Endothelial cell of umbilical vein (primary cell): ENCODE measurements around the gene LMCD1. TPM values are rescaled to one million over a fixed set of nuclear protein-coding genes. Genes with fewer than 3 reads are reported as not detected.

Source experiments
- BruUV-seq: library from RNA; stranded (reverse); fragments of 400-500 nt; replicated peaks from 2 replicates; lab custom pipeline; 2021; lab: Mats Ljungman, UMichigan
- CTCF ChIA-PET: fragments of 300-600, 350-600 bp; sonication (Branson Sonifier 250); formaldehyde crosslinking; loops from one replicate; lab custom pipeline; 2021; ENCODE audit warnings: antibody characterized with exemption, inconsistent platforms; lab: Charles Lee
- POLR2A ChIA-PET: fragments of 300-600, 350-600 bp; sonication (Branson Sonifier 250); formaldehyde crosslinking; loops from one replicate; lab custom pipeline; 2021; ENCODE audit warnings: antibody characterized with exemption, inconsistent platforms; lab: Charles Lee
- DNase-seq: peaks from one replicate; pipeline ENCODE4 v3.0.0-alpha.2; 2011; ENCODE audit warnings: low read depth, low spot score
- FAIRE-seq: peaks from 2 replicates; lab custom pipeline; 2011; peaks lifted over from hg19 to GRCh38; lab: Jason Lieb, UNC
- H2AFZ ChIP-seq: 2 replicates; pipeline ENCODE4 v1.6.0; 2012; ENCODE audit warnings: low read depth, low read length, control low read depth, inconsistent platforms
- H3K27ac ChIP-seq: 2 replicates; pipeline ENCODE4 v1.5.1; 2011; ENCODE audit warnings: low read depth, mild to moderate bottlenecking, control low read depth, low read length, moderate library complexity; ENCODE audit not compliant: insufficient read depth
- H3K27me3 ChIP-seq, 2 experiments: 2 replicates each; pipeline versions ENCODE4 v1.6.0 to v1.6.1; 2011; ENCODE audit warnings: low read length in 2 of 2, mixed read lengths in 1 of 2; ENCODE audit not compliant: control insufficient read depth in 2 of 2, insufficient read depth in 2 of 2
- H3K36me3 ChIP-seq, 2 experiments: 2 replicates in 1 of 2; 3 replicates in 1 of 2; pipeline ENCODE4 v1.5.1; 2011; ENCODE audit warnings: low read length in 2 of 2, mild to moderate bottlenecking in 1 of 2, moderate library complexity in 1 of 2; ENCODE audit not compliant: control insufficient read depth in 2 of 2, insufficient read depth in 2 of 2; ENCODE audit errors: extremely low read depth in 1 of 2
- H3K4me1 ChIP-seq: 3 replicates; pipeline ENCODE4 v1.5.1; 2011; ENCODE audit warnings: mild to moderate bottlenecking, low read length; ENCODE audit not compliant: control insufficient read depth, insufficient read depth; ENCODE audit errors: extremely low read depth
- H3K4me2 ChIP-seq: 2 replicates; pipeline ENCODE4 v1.6.1; 2011; ENCODE audit warnings: low read length, control low read depth, mixed read lengths; ENCODE audit not compliant: insufficient read depth
- H3K4me3 ChIP-seq, 3 experiments: fragments of 200-600 bp in 1 of 3; sonication (generic), shearing (Covaris generic) in 1 of 3; replicated peaks in 1 of 3; 2 replicates each; pipeline ENCODE4 v1.5.1; 2011 to 2016; ENCODE audit warnings: control low read depth in 3 of 3, low read length in 3 of 3, mild to moderate bottlenecking in 2 of 3, inconsistent platforms in 1 of 3, low read depth in 1 of 3, moderate library complexity in 1 of 3; ENCODE audit not compliant: insufficient read depth in 1 of 3
- H3K79me2 ChIP-seq: 2 replicates; pipeline ENCODE4 v1.6.0; 2012; ENCODE audit warnings: low read length, inconsistent platforms; ENCODE audit not compliant: control insufficient read depth, insufficient read depth
- H3K9ac ChIP-seq: replicated peaks from 2 replicates; pipeline ENCODE3; 2011; ENCODE audit warnings: low read length, control low read depth; ENCODE audit not compliant: insufficient read depth; ENCODE audit errors: extremely low read depth
- H3K9me1 ChIP-seq: replicated peaks from 3 replicates; pipeline ENCODE4 v1.6.0; 2011; ENCODE audit warnings: mild to moderate bottlenecking, low read length; ENCODE audit not compliant: control insufficient read depth, insufficient read depth; ENCODE audit errors: extremely low read depth
- H3K9me3 ChIP-seq: replicated peaks from 2 replicates; pipeline ENCODE4 v1.5.1; 2012; ENCODE audit warnings: low read length, inconsistent platforms; ENCODE audit not compliant: control insufficient read depth, insufficient read depth
- H4K20me1 ChIP-seq: replicated peaks from 2 replicates; pipeline ENCODE3; 2011; ENCODE audit warnings: mild to moderate bottlenecking, low read length; ENCODE audit not compliant: control insufficient read depth, insufficient read depth; ENCODE audit errors: extremely low read depth
- EZH2 ChIP-seq: IDR thresholded peaks from 2 replicates; pipeline ENCODE4 v1.6.1; 2012; ENCODE audit warnings: borderline replicate concordance, low read depth, mild to moderate bottlenecking, moderate library complexity, low read length, inconsistent platforms; ENCODE audit not compliant: severe bottlenecking
- FOS ChIP-seq: IDR thresholded peaks from 2 replicates; pipeline ENCODE4 v1.6.1; 2011; ENCODE audit warnings: mild to moderate bottlenecking, low read length, moderate library complexity, borderline replicate concordance; ENCODE audit not compliant: insufficient read depth
- GATA2 ChIP-seq: IDR thresholded peaks from 2 replicates; pipeline ENCODE4 v1.7.0; 2011; ENCODE audit warnings: low read depth, mild to moderate bottlenecking, moderate library complexity, mixed read lengths, low read length; ENCODE audit not compliant: insufficient read length, insufficient read depth
- JUN ChIP-seq: IDR thresholded peaks from 2 replicates; pipeline ENCODE4 v1.6.1; 2011; ENCODE audit warnings: borderline replicate concordance, low read depth; ENCODE audit not compliant: insufficient read length, insufficient read depth
- MYC ChIP-seq: IDR thresholded peaks from one replicate; pipeline ENCODE4 v1.6.1; 2011; ENCODE audit warnings: mild to moderate bottlenecking, low read depth, low read length
- POLR2A ChIP-seq: IDR thresholded peaks from 2 replicates; pipeline ENCODE4 v1.6.1; 2012; ENCODE audit warnings: low read depth, mild to moderate bottlenecking, control low read depth, low read length
- POLR2AphosphoS5 ChIP-seq: IDR thresholded peaks from 2 replicates; pipeline ENCODE4 v1.6.1; 2012; ENCODE audit warnings: low read depth, mild to moderate bottlenecking, control low read depth, low read length, moderate library complexity; ENCODE audit not compliant: insufficient read depth
- dilution Hi-C: fragments of 300-500 bp; cut with MboI; formaldehyde crosslinking; loops from one replicate; pipeline ENCODE4 v1.15.0; 2019; ENCODE audit warnings: low sequenced_read_pairs; ENCODE audit not compliant: extremely low pct_ligation_motif_present
- intact Hi-C: fragments of 100-400 bp; cut with micrococcal nuclease; formaldehyde crosslinking; loops from one replicate; pipeline ENCODE4 v1.10.0; 2022
- polyA plus RNA-seq, 4 experiments: library from polyadenylated mRNA; depleted of rRNA in 3 of 4; stranded (reverse) in 3 of 4; unstranded in 1 of 4; fragments of >200 nt; gene quantifications; 2 replicates each; pipeline versions ENCODE4 v1.2.1 to v1.2.3, GENCODE V29; 2011 to 2012; ENCODE audit warnings: missing spikeins in 1 of 4
- total RNA-seq: library from RNA; stranded (reverse); gene quantifications from 2 replicates; pipeline ENCODE4 v1.2.3, GENCODE V29; 2021
- TF ChIP-seq, protein P1 (sequence below): IDR thresholded peaks from 2 replicates; pipeline ENCODE4 v1.6.1; 2011; ENCODE audit not compliant: insufficient read depth, insufficient read length
- TF ChIP-seq, protein P2 (sequence below), 2 donors: IDR thresholded peaks; 1 replicate in 1 of 2; 2 replicates in 1 of 2; pipeline ENCODE4 v1.5.1; 2011; ENCODE audit warnings: low read length in 2 of 2, mild to moderate bottlenecking in 2 of 2, moderate library complexity in 2 of 2, control low read depth in 1 of 2, inconsistent platforms in 1 of 2, low read depth in 1 of 2; ENCODE audit not compliant: insufficient read depth in 1 of 2; ENCODE audit errors: extremely low read depth in 1 of 2

The LMCD1 gene
- total and polyA plus RNA-seq, 2 donors (not counting 3 experiments of a cell fraction or from before 2014, with no cell fraction given) = 7.6 to 14.5 TPM

DNA sequence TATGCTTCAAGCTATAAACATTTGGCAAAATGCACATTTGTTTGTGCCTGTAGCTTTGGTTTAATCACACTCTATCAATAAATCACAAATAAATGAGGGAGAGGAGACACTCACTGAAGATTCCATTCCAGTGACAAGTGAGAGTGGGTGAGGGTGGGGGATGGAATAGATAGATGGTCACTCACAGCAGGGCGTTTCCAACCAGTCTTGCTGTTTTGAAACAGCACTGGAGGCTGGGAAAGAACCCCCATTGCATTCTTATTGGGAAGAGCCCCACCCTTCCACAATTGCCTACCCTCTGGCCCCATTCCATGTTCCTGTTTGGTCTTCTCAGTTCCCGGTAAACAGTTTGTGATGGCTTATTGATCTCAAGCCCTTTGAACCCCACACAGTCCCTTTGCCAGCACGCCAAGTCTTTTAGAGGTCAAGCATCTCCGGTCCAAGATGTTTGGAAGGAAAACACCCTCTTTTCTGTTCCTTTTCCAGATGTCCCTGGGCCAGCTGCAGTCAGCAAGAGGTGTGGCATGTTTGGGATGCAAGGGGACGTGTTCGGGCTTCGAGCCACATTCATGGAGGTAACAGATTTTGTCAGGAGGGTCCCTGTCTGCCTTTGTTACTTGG is 30.7 kb downstream of the LMCD1 start:
- intact Hi-C loops = no loop called here
- Histone ChIP-seq H3K4me1 (peaks cover 16% of the 10 kb centered on the region), H3K4me2 (no peak overlapping the region), H3K9me3 (no peaks in the 10 kb centered on the region), H3K27ac (no peak overlapping the region), H3K27me3 (no peaks in the 10 kb centered on the region), H3K4me3 (no peak overlapping the region), H3K79me2 (no peaks in the 10 kb centered on the region), H3K36me3 (peaks cover 0 to 1% of the 10 kb centered on the region in 2 experiments), H2AFZ (no peak overlapping the region), H4K20me1 (no peaks in the 10 kb centered on the region), H3K9ac (no peak overlapping the region), H3K9me1 (no peaks in the 10 kb centered on the region)
- ChIA-PET POLR2A (no interaction called here), CTCF (interaction anchor here (1.7 kb wide), 1 partner anchor 90 kb away, joined by 5 read pairs; no protein-coding TSS in a partner anchor)
- FAIRE-seq (no peak), DNase-seq (no peak)
- no peak for TF ChIP-seq MYC
- no peak for TF ChIP-seq GATA2
- TF ChIP-seq EZH2 = no peak
- no peak for TF ChIP-seq POLR2AphosphoS5
- no peak for TF ChIP-seq FOS
- TF ChIP-seq JUN = no peak
- TF ChIP-seq, protein P1, sequence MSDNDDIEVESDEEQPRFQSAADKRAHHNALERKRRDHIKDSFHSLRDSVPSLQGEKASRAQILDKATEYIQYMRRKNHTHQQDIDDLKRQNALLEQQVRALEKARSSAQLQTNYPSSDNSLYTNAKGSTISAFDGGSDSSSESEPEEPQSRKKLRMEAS = no peak
- TF ChIP-seq POLR2A = no peak
- TF ChIP-seq, protein P2, sequence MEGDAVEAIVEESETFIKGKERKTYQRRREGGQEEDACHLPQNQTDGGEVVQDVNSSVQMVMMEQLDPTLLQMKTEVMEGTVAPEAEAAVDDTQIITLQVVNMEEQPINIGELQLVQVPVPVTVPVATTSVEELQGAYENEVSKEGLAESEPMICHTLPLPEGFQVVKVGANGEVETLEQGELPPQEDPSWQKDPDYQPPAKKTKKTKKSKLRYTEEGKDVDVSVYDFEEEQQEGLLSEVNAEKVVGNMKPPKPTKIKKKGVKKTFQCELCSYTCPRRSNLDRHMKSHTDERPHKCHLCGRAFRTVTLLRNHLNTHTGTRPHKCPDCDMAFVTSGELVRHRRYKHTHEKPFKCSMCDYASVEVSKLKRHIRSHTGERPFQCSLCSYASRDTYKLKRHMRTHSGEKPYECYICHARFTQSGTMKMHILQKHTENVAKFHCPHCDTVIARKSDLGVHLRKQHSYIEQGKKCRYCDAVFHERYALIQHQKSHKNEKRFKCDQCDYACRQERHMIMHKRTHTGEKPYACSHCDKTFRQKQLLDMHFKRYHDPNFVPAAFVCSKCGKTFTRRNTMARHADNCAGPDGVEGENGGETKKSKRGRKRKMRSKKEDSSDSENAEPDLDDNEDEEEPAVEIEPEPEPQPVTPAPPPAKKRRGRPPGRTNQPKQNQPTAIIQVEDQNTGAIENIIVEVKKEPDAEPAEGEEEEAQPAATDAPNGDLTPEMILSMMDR (IDR thresholded peaks at IDR 0.05; ENCODE audit: extremely low read depth in 1 of 2, insufficient read depth in 1 of 2, low read depth in 1 of 2, low read length in 2 of 2) = no peak
- dilution Hi-C loops = no loop called here
- BruUV-seq = no TSS peak
